ENCODE data around the gene SUGCT. TPM values are rescaled to one million over a fixed set of nuclear protein-coding genes. Genes with fewer than 3 reads are reported as not detected.
A peak's percentile ranks its signal among the peaks of the same experiment; 100 is the strongest.

The SUGCT gene
- total RNA-seq, 1 donor from 2014 or later, result 11.8 TPM

DNA sequence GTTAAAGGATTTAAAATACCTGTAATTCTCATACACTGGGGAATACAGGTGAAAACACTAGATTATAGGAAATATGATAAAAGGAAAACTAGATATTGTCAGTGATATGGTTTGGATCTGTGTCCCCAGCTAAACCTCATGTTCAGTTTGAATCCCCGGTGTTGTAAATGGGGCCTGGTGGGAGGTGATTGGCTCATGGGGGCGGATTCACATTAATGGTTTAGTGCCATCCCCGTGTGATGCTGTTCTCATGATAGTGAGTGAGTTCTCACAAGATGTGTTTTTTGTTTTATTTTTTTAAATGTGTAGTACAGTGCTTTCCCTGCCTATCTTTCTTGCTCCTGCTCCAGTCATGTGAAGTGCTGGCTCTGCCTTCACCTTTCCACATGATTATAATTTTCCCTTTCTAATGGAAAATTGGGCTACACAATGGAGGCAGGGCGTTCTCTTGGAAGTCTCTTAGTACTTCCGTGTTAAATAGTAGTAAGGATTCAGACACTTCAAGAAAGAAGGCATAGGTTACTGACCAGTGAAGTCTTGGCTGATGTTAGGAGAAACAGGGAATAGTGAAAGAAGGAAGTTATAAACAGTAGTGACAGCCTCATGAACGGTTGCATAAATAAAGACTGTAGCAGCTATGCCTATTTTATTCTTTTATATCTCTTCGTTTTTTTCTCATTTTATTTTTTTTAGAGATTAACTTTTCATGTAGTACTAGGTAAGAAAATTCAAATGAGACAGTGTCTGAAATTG lies 386.4 kb downstream of the SUGCT start:
- DNase-seq (ENCODE audit: low read depth), result no peak

DNA sequence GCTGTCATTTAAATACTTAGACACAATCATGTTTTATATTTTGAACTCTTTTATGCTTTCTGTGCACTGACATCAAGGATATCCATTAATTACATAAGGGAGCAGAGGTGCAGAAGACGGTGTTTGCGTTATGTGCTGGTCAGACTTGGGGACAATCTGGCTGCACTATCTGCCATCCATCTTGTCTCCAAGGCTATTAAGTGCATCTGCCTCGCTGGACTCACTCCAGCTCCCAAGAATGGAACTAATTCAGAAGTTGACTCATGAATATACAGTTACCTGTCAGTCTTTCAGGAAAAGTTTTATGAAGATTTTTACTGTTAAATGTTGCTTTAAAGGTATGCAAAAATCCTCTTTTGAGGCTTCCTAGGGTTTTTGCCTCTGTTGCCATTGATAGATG lies 391.0 kb downstream of the SUGCT start:
- DNase-seq (ENCODE audit: low read depth), result no peak

DNA sequence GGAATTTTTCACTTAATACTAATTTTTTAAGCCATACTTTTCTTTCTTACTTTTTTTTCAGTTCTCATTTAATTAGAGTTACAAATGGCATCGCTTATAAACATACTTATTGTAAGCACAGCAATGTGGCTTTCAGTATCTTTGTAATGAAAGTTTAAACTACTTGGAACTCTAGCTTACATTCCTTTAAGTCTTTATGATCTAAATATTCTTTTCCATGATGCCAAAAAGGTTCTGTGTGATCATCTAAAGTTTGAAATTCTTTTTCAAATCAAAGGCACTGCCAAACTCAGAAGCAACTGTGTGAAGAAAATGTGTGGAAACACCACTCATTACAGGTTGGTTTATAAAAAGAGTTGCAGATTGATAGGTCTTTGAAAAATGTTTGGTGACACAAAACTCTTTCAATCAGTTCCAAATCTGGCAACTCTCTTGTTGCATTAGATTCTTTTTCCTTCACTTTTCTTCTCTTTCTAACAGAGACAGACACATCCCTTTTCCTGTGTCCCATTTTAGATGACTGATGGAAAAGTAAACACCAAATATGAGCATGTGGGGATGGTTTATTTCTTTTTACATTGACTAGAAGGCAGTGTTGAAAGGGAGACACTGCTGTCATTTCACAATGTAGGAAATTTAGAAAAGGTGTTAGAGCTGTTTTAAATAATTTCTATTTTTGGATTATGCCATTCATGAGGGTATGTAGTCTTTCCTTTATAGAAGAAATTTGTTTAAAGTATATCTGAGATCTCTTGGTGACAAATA lies 392.3 kb downstream of the SUGCT start:
- no peak for DNase-seq (ENCODE audit: low read depth)

DNA sequence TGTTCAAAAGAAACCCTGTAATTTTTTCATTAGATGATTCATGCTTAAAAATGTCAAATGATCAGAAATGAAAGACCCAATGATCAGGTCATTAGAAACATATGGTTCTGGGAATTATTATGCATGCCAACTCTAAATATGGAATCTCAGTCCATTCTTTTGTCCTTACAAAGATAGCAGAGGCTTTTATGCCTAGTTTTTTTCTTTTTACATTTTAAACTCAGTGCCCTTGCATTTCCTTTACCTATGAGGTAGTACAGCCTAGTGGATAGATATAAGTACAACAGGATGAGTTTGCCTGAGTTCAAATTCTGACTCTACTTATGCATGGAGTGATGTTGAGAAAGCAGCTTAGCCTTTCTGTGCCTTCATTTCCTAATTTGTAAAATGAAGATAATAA lies 392.9 kb downstream of the SUGCT start:
- DNase-seq (ENCODE audit: low read depth), result no peak

DNA sequence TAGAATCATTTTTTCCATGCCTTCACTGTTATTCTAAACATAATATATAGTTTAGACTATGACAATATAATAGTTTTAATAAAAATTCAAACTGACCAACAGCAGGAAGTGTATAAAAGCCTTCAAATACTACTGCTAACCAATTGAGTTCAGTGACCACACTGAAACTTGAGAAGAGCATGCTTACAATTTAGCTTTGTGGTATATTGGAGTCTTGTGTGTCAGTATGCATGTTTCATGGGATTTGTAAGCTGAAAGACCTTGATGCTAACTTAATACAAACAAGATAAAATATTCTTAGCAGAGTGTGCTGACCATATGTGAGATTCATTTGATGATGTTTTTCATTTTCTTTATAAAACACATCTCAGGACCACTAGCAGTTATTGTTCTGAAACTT lies 395.5 kb downstream of the SUGCT start:
- DNase-seq (ENCODE audit: low read depth), result no peak

DNA sequence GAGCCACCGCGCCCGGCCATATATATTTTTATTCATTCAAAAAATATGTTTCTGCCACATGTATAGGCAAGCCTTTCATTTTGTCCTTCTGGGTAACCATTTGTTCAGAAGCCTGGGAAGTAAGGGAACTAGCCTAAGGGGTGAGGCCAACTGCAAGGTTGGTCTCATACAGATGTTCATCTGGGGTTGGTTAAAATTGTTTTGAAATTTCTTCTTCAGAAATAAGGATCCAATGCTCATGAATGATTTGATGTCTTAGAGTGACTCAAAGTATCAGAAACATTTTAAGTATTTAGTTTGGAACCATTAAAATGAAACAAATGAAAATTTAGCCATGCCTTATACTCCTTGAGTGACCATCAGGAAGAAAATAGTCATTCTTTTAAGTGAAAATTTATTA lies 397.2 kb downstream of the SUGCT start:
- no peak for DNase-seq (ENCODE audit: low read depth)

DNA sequence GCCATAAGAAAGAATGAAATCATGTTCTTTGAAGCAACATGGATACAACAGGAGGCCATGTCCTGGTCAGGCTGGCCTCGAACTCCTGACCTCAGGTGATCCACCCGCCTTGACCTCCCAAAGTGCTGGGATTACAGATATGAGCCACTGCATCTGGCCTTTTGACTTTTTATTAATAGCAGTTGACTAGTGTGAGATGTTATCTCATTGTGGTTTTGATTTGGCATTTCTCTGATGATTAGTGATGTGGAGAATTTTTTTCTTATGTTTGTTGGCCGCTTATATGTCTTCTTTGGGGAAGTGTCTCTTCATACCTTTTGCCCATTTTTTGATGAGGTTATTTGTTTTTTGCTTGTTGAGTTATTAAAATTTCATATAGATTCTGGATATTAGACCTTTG lies 400.9 kb downstream of the SUGCT start:
- no peak for DNase-seq (ENCODE audit: low read depth)

DNA sequence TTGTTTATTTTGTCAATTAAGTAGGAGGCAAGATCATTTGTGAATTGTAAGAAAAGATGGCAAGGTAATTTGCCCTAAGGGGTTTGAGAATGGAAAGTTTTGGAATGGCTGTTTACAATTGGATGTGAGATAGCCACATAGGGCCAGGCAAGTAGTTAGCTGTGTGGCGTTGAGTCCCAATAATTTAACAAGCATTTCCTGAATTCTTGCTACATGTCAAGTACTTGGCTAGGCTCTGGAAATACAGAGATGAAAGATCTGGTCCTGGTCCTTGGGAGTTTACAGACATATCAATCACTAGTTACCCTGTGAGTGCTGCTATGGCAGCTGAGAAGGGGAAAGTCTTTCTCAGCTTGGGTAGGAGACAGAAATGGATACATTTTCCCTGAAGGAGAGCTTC lies 401.6 kb downstream of the SUGCT start:
- no peak for DNase-seq (ENCODE audit: low read depth)

DNA sequence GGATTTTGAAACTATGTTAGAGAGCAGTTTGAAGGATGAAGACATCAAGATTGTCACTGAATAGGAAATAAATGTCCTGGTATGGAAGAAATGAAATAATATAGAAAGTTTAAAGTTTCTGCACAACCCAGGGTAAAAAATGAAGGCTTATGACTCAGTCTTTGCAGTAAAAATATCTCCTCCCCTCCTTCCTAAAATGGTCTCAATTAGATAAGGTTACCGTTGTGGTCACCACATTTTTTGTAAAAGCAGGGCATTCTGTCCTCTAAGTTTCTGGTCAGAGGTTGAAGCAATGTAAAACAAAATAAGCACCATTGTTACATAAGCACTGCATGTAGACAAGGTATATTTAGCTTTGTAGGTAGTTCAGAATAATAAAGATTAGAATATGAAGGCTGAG lies 403.5 kb downstream of the SUGCT start:
- DNase-seq (ENCODE audit: low read depth), result no peak

DNA sequence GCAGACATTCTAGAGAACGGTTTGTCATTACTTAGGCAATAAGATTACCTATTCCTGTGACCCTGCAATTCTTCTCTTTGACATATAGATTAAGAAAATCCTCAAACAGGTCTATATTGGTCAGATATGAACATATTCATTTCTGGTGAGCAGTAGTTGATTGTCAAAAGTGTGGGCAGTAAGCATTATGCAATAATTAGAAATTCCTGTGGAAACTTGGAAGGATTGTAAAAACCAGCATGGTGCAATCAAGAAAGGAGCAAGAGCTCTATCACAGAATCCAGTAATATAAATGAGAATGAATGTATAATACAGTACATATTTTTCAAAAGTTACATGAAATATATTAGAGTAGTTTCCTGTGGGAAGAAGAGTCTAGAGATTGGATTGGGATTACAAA lies 406.5 kb downstream of the SUGCT start:
- peak; percentile 15 for DNase-seq (ENCODE audit: low read depth)

DNA sequence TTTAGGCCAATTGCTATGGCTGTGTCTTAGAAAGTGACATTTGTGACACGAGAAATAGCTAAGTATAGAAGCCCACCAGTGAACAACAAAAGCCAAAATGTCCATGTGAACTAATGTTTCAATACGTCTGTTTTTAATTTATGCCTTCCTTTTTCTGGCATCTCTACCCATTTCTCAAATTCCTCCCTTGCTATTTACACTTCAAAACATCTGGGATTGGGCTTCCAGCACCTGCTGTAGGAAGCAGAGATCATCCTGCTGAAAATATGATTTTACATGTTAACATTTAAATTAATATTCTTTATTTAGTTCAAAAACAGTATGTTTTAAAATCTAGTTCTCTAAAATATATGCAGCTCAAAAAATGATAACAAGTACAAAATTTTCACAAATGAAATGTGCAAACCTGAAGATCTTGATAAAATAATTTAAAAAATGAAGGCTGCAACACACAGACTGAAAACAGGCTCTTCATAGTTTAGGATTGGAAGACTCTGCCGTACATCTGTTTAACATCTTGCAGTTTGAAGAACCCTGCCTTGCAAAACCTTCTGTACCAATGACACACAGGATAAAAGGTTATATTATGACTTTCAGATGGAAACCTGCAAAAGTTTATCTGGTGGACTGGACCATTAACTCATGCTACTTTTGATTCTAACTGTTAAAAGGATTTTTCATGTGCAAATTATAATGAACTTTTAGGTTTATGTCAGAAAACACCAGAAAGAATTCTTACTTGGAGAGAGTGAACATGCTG lies 408.4 kb downstream of the SUGCT start:
- no peak for DNase-seq (ENCODE audit: low read depth)

DNA sequence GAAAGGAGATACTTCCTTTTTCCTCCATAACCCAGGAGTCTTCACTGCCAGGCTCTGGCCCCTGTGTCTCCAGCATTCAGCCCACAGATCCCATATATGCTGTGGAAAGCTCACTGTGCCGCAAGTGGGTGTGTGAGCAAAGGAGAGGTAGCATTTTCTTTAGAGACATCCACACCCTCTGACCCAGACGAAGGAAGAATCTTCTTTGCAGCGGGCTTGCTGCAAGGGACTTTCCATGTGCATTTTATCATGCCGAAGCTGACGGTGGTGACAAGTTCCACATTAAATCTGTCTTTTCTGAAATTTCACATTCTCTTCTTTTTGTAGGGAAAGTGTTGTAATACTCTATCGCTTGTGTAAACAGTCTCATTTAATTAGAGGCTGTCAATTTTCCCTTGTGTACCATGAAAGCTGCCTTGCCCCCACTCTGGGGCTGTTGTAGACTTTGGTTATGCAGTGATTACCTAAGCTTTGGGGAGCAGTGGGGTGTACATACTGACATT lies 409.5 kb downstream of the SUGCT start:
- no peak for DNase-seq (ENCODE audit: low read depth)

DNA sequence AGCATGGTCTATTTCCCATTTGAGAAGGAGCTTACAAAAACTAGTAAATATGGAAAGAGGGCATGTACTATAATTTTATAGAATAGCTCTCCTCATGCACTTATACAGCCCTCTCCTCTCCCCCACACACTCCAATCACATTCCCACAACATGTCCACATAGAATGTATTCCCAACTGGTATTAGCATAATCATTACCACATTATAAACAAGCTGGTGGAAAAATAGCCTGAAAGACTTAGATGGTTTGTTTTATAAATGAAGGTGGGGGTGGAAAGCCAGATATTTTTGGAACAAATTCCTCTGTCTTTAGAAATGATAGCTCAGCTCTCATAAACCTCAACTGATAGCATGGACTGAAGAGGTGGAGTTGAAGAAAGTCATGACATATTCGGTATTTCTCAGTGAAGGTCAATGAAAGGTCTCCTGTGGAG lies 410.1 kb downstream of the SUGCT start:
- DNase-seq (ENCODE audit: low read depth), result no peak

DNA sequence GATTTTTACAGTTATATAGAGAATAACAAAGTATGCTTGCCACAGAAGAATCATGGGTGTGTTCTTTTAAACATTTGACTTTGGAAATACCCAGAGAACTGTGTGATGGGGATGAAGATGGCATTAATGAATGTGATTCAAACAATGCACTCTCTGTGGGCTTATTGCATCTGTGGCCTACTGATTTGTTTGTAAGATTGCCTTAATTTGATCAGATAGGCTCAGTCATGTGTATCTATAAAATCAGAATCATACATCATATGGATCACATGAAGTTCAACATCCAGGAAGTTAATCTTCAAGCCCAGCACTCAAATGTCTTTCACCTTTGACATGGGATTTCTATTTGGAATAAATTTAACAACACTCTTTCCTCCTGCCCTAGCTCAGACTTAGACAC lies 410.9 kb downstream of the SUGCT start:
- no peak for DNase-seq (ENCODE audit: low read depth)

DNA sequence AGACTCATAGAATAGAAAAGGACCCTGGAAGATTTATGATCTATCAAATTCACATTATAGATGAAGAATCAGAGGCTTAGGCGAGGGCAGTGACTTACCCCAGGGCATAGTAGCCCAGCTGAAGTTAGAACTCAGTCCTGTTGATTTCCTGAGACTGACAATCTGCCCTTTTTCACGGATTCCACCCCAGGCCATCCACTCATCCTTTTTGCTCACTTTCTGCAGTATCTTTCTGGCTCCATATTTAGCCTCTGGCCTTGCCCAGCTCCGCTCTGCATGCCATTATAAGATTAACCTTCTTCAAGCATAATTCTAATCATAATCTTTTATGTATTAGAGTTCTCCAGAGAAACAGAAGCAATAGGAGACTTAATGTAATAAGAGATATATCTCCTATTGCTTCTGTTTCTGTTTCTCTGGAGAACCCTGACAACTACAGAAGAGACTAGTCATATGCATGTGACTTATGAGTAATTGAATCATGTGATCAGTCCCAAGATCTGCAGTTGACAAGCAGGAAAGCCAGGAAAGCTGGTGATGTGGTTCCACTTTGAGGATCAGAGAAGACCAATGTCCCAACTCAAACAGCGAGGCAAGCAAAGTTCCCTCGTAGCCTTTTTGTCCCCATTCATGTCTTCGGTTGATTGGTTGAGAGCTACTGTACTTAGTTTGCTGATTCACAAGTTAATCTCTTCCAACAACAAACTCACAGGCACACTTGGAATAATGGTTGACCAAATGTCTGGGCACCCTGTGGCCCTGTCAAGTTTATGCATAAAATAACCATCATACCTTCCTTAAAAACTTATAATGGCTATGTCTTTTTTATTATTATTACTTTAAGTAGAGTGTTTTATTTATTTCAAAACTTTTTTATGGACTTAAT lies 412.1 kb downstream of the SUGCT start:
- peak; percentile 64 for DNase-seq (ENCODE audit: low read depth)

DNA sequence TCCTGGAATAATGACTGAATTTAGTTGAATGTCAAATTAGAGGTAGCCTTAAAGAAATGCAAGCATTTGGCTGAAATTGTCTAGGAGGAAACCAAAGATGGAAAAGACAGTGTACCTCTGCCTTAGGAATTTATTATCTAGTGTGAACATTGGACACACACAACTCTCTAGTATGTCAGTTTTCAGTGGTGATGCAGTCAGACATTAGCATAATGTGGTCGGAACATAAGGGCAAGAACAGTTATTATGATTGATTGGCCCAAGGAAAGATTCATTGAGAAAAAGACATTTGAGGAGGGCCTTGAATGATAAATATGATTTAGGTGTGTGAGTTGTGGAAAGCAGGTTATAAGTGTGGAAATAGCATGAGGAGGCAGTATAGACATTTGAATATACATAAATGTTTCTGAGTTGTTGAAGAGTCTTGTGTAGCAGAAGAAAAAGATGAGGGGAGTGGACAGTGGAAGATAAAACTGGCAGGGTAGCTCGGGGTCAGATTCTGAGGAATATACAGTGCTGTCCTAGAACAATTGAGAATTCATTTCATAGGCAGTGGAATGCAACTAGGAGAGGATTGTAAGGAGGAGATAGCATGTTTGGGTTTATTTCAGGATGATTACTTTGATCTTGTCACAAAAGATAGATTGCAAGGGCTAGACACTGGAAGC lies 414.7 kb downstream of the SUGCT start:
- no peak for DNase-seq (ENCODE audit: low read depth)

DNA sequence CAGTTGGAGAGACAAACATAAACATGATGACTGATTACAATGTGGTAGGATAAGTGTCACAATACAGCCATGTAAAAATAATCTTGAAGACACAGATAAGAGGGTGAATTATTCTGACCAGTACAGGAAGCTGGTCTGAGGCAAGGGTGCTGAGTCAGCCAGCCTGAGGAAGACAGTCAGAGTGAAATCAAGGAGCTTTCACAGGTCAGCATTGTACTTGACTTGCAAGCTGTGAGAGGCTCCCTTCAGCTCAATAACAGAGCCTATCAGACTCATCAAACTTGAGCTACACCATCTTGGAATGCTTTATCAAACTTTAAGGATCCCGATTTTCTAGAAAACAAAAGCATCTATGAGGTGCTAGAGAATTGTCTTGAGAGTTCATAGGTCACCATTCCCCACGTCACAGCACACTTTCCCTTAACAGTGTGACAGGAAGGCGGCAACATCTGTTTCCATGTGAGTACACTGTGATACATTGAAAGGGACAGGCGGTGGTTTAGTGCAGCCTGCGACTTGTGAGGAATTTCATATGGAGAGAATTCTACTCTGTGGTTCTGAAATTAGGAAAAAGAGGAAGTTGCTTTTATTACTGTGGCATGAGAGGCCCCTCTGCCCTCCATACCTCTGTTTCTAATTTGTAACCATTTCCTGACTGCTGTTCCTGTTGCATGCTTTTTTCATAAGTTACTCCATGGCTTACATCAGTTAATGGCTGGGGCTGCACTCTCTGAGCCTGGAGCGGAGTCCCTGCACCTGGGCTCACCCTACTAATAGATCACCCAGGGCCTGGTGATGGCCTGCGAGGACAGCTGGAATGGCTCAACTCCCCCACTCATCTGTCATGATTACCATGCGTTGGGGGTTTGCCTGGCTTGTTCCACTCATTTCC lies 417.1 kb downstream of the SUGCT start:
- DNase-seq (ENCODE audit: low read depth), result peak; percentile 60

DNA sequence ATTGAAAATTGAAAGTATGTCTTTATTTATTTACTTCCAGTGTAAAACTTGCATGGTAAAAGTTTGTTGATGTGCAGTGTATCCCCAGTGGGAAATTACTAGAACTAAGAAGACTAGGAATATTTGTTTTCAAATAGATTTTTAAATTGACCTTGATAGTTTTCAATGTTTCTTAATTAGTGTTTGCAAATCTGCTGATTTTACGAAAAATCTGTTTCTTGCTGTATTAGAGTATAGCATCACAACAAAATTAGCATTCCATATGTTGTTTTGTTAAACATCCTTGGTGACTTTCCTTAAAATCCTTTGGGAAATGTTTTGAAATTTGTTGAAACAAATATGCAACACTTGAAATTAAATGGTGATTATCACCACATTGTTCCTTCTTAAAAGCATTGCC lies 425.9 kb downstream of the SUGCT start:
- DNase-seq (ENCODE audit: low read depth), result no peak

DNA sequence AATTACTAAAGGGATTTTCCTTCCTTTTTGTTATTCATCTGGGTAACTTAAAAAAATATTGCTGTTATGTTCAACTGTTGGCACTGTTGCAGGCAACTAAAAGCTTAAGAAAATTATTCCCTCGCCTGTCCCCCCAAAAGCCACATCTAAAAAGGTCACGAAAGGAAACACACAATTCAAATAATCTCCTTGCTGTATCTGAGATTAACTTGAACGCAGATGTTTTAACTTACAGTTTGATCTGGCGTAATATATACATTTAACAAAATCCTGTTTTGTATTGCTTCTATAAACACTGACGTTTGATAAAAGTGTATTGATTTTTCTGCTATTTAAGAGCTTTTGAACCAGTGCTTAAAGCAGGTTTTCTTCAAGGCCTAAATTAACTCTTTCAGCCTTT lies 432.1 kb downstream of the SUGCT start:
- DNase-seq (ENCODE audit: low read depth), result no peak

DNA sequence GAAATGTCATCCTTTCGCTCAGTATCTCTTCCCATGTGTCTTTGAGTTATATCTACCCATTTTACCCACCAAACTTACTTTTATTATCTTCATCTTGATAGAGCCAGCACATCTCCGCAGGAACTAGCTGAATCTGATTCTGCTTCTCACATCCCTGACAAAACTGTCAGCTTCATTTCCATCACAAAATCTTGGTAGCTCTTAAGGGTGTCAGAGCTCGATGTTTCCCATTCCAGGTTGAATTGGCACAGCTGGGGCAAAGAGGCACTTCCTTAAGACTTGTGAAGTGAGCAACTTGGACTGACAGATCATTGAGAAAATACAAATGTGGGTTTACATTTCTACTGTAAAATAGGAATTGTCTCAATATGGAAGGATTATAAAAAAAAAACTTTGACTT lies 434.5 kb downstream of the SUGCT start:
- no peak for DNase-seq (ENCODE audit: low read depth)
